ENCODE measurements around the gene NDOR1. TPM values are rescaled to one million over a fixed set of nuclear protein-coding genes. Genes with fewer than 3 reads are reported as not detected.
A peak's percentile ranks its signal among the peaks of the same experiment; 100 is the strongest.

The NDOR1 gene
- total and polyA plus RNA-seq, 2 experiments from 2014 or later, result 7.8 to 12.3 TPM

DNA sequence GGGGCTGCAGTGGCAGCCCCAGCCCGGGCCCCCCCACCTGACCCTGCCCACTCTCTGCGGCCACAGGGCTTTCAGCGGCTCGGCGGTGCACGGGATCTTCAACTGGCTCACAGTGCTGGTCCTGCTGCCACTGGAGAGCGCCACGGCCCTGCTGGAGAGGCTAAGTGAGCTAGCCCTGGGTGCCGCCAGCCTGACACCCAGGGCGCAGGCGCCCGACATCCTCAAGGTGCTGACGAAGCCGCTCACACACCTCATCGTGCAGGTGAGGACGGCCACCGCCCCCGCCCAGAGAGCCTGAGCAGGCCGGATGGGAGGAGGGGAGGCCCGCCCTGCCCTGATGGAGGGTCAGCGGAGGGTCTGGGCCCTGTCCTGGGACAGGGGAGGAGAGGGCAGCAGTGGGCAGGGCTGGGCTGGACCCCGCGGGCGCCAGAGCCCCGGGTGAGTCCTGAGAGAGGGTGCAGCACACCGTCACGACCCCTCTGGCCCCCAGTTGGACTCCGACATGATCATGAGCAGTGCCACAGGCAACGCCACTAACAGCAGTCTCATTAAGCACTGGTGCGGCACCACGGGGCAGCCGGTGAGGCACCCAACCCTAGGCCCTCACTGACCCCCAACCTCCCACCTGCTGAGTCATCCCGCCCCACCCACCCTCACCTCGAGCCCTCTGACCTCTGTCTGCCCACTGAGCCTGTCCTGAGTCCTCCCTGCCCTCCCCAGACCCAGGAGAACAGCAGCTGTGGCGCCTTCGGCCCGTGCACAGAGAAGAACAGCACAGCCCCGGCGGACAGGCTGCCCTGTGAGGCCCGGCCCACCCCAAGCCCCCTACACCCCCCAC is 27.9 kb downstream of the NDOR1 start:
- Histone ChIP-seq H3K27ac (no peak overlapping the region), H2AFZ (no peak overlapping the region), H3K4me1 (ENCODE audit: insufficient read depth) (peaks cover 37% of the 10 kb centered on the region), H3K9me3 (ENCODE audit: low read depth) (no peaks in the 10 kb centered on the region), H3K9me2 (replicated peaks; ENCODE audit: insufficient read depth) (no peaks in the 10 kb centered on the region), H3K4me3 (no peak overlapping the region), H4K20me1 (ENCODE audit: insufficient read depth, poor library complexity, severe bottlenecking) (no peaks in the 10 kb centered on the region), H3K27me3 (no peaks in the 10 kb centered on the region), H3K36me3 (replicated peaks; ENCODE audit: insufficient read depth, low read depth) (no peaks in the 10 kb centered on the region), H3K79me2 (peaks cover 18% of the 10 kb centered on the region), H3K4me2 (no peak overlapping the region)
- TF ChIP-seq, protein P1, sequence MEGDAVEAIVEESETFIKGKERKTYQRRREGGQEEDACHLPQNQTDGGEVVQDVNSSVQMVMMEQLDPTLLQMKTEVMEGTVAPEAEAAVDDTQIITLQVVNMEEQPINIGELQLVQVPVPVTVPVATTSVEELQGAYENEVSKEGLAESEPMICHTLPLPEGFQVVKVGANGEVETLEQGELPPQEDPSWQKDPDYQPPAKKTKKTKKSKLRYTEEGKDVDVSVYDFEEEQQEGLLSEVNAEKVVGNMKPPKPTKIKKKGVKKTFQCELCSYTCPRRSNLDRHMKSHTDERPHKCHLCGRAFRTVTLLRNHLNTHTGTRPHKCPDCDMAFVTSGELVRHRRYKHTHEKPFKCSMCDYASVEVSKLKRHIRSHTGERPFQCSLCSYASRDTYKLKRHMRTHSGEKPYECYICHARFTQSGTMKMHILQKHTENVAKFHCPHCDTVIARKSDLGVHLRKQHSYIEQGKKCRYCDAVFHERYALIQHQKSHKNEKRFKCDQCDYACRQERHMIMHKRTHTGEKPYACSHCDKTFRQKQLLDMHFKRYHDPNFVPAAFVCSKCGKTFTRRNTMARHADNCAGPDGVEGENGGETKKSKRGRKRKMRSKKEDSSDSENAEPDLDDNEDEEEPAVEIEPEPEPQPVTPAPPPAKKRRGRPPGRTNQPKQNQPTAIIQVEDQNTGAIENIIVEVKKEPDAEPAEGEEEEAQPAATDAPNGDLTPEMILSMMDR (IDR thresholded peaks at IDR 0.05; ENCODE audit: poor library complexity), result no peak
- no peak for TF ChIP-seq EZH2 (IDR thresholded peaks at IDR 0.05; ENCODE audit: borderline replicate concordance)
- TF ChIP-seq EZH2phosphoT487 (IDR thresholded peaks at IDR 0.05; ENCODE audit: low read depth, severe bottlenecking, unreplicated experiment), result no peak
- 86% methylated on average over 21 of the region's 40 CpGs for WGBS (ENCODE audit: low lambda C conversion rate, missing lambda C conversion rate)
- no peak for DNase-seq (ENCODE audit: low spot score)

DNA sequence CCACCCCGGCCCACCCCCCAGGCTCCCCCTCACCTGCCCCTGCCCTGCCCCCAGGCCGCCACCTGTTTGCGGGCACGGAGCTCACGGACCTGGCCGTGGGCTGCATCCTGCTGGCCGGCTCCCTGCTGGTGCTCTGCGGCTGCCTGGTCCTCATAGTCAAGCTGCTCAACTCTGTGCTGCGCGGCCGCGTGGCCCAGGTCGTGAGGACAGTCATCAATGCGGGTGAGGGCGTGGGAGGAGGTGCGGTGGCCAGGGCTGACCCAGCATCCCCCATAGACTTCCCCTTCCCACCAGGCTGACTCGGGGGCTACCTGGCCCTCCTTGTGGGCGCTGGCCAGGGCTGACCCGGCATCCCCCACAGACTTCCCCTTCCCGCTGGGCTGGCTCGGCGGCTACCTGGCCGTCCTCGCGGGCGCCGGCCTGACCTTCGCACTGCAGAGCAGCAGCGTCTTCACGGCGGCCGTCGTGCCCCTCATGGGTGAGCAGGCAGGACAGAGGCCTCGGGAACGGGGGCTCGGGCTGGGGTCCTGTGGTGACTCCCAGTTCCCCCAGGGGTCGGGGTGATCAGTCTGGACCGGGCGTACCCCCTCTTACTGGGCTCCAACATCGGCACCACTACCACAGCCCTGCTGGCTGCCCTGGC is 28.7 kb downstream of the NDOR1 start:
- Histone ChIP-seq H3K4me1 (ENCODE audit: insufficient read depth) (peaks cover 41% of the 10 kb centered on the region), H3K79me2 (peaks cover 26% of the 10 kb centered on the region), H3K9me3 (ENCODE audit: low read depth) (no peaks in the 10 kb centered on the region), H2AFZ (no peak overlapping the region), H3K27me3 (no peaks in the 10 kb centered on the region), H3K4me3 (no peak overlapping the region), H3K4me2 (peak overlapping the region; percentile 82), H3K36me3 (replicated peaks; ENCODE audit: insufficient read depth, low read depth) (no peaks in the 10 kb centered on the region), H3K27ac (no peak overlapping the region), H4K20me1 (ENCODE audit: insufficient read depth, poor library complexity, severe bottlenecking) (no peaks in the 10 kb centered on the region), H3K9me2 (replicated peaks; ENCODE audit: insufficient read depth) (no peaks in the 10 kb centered on the region)
- TF ChIP-seq EZH2phosphoT487 (IDR thresholded peaks at IDR 0.05; ENCODE audit: low read depth, severe bottlenecking, unreplicated experiment), result no peak
- TF ChIP-seq EZH2 (IDR thresholded peaks at IDR 0.05; ENCODE audit: borderline replicate concordance), result no peak
- TF ChIP-seq, protein P1 (IDR thresholded peaks at IDR 0.05; ENCODE audit: poor library complexity), result no peak
- WGBS (ENCODE audit: low lambda C conversion rate, missing lambda C conversion rate), result 88% methylated on average over 38 of the region's 40 CpGs
- DNase-seq (ENCODE audit: low spot score), result no peak

DNA sequence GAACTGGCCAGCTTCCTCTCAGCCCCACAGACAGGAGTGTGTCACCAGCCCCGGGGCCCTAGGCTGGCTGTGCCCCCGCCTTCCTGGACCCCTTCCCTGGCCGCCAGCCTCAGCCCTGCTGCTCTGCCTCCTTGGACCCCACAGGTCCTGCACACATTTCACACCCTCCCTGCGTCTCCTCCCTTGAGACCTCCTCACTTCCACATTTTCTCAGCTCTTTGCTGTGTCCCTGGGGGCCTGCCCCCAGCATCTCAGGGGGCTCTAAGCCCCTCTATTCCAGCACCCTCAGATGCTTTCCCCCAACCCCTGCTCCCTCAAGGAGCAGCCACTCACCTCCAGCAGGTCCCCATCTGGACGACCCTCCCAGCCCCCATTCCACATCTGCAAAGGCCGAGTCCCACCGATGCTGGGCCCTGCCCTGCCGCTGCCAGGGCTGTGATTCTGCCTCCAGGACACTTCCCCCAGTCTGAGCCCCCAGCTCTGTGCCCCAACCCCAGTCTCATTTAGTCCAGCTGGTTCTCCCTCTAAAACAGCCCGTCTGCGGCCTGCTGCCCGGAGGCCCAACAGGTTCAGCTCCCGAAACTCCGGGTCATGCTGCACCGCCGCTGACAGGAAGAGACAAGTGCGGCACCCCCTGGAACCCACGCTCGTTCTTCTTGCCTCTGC is 29.4 kb downstream of the NDOR1 start:
- H3K79me2 ChIP-seq, result peaks cover 33% of the 10 kb centered on the region
- no peak for DNase-seq (ENCODE audit: low spot score)
- TF ChIP-seq, protein P1 (IDR thresholded peaks at IDR 0.05; ENCODE audit: poor library complexity), result no peak
- TF ChIP-seq EZH2phosphoT487 (IDR thresholded peaks at IDR 0.05; ENCODE audit: low read depth, severe bottlenecking, unreplicated experiment) (no peak), EZH2 (IDR thresholded peaks at IDR 0.05; ENCODE audit: borderline replicate concordance) (no peak)
- no peaks in the 10 kb centered on the region for H3K27me3 ChIP-seq
- no peak overlapping the region for H3K4me3 ChIP-seq
- H4K20me1 ChIP-seq (ENCODE audit: insufficient read depth, poor library complexity, severe bottlenecking), result no peaks in the 10 kb centered on the region
- H2AFZ ChIP-seq, result no peak overlapping the region
- H3K27ac ChIP-seq, result no peak overlapping the region
- no peaks in the 10 kb centered on the region for H3K36me3 ChIP-seq (replicated peaks; ENCODE audit: insufficient read depth, low read depth)
- peaks cover 40% of the 10 kb centered on the region for H3K4me1 ChIP-seq (ENCODE audit: insufficient read depth)
- H3K9me2 ChIP-seq (replicated peaks; ENCODE audit: insufficient read depth), result no peaks in the 10 kb centered on the region
- no peaks in the 10 kb centered on the region for H3K9me3 ChIP-seq (ENCODE audit: low read depth)
- 85% methylated on average over 17 of the region's 18 CpGs for WGBS (ENCODE audit: low lambda C conversion rate, missing lambda C conversion rate)
- H3K4me2 ChIP-seq, result peak overlapping the region; percentile 82

Measured in hepatocyte (in vitro differentiated cells).